ENCODE results near the gene CHRM3.

DNA sequence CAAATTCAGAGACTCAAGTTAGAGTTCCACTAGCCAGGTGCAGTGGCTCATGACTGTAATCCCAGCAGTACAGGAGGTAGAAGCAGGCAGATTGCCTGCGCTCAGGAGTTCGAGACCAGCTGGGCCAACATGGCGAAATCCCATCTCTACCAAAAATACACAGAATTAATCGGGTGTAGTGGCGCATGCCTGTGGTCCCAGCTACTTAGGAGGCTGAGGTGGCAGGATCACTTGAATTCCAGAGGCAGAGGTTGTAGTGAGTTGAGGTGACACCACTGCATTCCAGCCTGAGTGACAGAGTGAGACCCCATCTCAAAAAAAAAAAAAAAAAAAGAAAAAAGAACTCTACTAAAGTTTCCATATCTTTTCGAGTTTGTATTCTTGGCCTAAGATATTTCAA is 36.7 kb upstream of the CHRM3 start:
- TF ChIP-seq, protein P1, sequence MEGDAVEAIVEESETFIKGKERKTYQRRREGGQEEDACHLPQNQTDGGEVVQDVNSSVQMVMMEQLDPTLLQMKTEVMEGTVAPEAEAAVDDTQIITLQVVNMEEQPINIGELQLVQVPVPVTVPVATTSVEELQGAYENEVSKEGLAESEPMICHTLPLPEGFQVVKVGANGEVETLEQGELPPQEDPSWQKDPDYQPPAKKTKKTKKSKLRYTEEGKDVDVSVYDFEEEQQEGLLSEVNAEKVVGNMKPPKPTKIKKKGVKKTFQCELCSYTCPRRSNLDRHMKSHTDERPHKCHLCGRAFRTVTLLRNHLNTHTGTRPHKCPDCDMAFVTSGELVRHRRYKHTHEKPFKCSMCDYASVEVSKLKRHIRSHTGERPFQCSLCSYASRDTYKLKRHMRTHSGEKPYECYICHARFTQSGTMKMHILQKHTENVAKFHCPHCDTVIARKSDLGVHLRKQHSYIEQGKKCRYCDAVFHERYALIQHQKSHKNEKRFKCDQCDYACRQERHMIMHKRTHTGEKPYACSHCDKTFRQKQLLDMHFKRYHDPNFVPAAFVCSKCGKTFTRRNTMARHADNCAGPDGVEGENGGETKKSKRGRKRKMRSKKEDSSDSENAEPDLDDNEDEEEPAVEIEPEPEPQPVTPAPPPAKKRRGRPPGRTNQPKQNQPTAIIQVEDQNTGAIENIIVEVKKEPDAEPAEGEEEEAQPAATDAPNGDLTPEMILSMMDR (conservative IDR thresholded peaks at IDR 0.05; ENCODE audit: low read depth, low read length) = no peak
- TF ChIP-seq EZH2 (IDR thresholded peaks at IDR 0.05; ENCODE audit: low read length, unreplicated experiment) (no peak), EZH2phosphoT487 (IDR thresholded peaks at IDR 0.05; ENCODE audit: borderline replicate concordance, low read length) (no peak)

Measured in PC-3 (cell line).